ENCODE results near the gene ENDOU.

Gene ENDOU

GRCh38 chr12:47752552-47752951 lies 27.3 kb upstream of the ENDOU start:
- no peak for TF ChIP-seq CTCF (IDR thresholded peaks at IDR 0.05; ENCODE audit: low read depth, low read length)
- no peak overlapping the region for H3K4me3 ChIP-seq (replicated peaks in 1 of 2; ENCODE audit: low read depth in 2 of 2, low read length in 2 of 2)
- DNase-seq (ENCODE audit: low read depth in 2 of 2), result peak; percentile 25 to 78

- H3K4me3 ChIP-seq (replicated peaks in 1 of 2; ENCODE audit: low read depth in 2 of 2, low read length in 2 of 2), result no peak overlapping the region
- no peak for TF ChIP-seq CTCF (IDR thresholded peaks at IDR 0.05; ENCODE audit: low read depth, low read length)
- no peak for DNase-seq (ENCODE audit: low read depth in 2 of 2)
Observed at GRCh38 chr12:47752121-47752520, 26.8 kb upstream of the ENDOU start.

GRCh38 chr12:47751561-47751960 lies 26.3 kb upstream of the ENDOU start:
- no peak overlapping the region for H3K4me3 ChIP-seq (replicated peaks in 1 of 2; ENCODE audit: low read depth in 2 of 2, low read length in 2 of 2)
- TF ChIP-seq CTCF (IDR thresholded peaks at IDR 0.05; ENCODE audit: low read depth, low read length), result no peak
- DNase-seq (ENCODE audit: low read depth in 2 of 2), result no peak

- DNase-seq (ENCODE audit: low read depth in 2 of 2), result no peak
- TF ChIP-seq CTCF (IDR thresholded peaks at IDR 0.05; ENCODE audit: low read depth, low read length), result no peak
- H3K4me3 ChIP-seq (replicated peaks in 1 of 2; ENCODE audit: low read depth in 2 of 2, low read length in 2 of 2), result no peak overlapping the region
Observed at GRCh38 chr12:47750916-47751470, 25.7 kb upstream of the ENDOU start.

- no peak overlapping the region for H3K4me3 ChIP-seq (replicated peaks in 1 of 2; ENCODE audit: low read depth in 2 of 2, low read length in 2 of 2)
- no peak for DNase-seq (ENCODE audit: low read depth in 2 of 2)
- TF ChIP-seq CTCF (IDR thresholded peaks at IDR 0.05; ENCODE audit: low read depth, low read length), result no peak
Observed at GRCh38 chr12:47750229-47750798, 25.0 kb upstream of the ENDOU start.

- DNase-seq (ENCODE audit: low read depth in 2 of 2), result no peak
- no peak for TF ChIP-seq CTCF (IDR thresholded peaks at IDR 0.05; ENCODE audit: low read depth, low read length)
- H3K4me3 ChIP-seq (replicated peaks in 1 of 2; ENCODE audit: low read depth in 2 of 2, low read length in 2 of 2), result no peak overlapping the region
Observed at GRCh38 chr12:47748899-47749298, 23.6 kb upstream of the ENDOU start.

- DNase-seq (ENCODE audit: low read depth in 2 of 2), result no peak
- no peak for TF ChIP-seq CTCF (IDR thresholded peaks at IDR 0.05; ENCODE audit: low read depth, low read length)
Observed at GRCh38 chr12:47748507-47748828, 23.2 kb upstream of the ENDOU start.

More at GRCh38 chr12:47748507-47748828, 23.2 kb upstream of the ENDOU start:
- no peak overlapping the region for H3K4me3 ChIP-seq (replicated peaks in 1 of 2; ENCODE audit: low read depth in 2 of 2, low read length in 2 of 2)
